ENCODE data around the gene RBBP8NL. TPM values are rescaled to one million over a fixed set of nuclear protein-coding genes. Genes with fewer than 3 reads are reported as not detected.

The RBBP8NL gene
- total RNA-seq, 1 donor from 2014 or later: not detected

- Histone ChIP-seq H3K36me3 (ENCODE audit: control insufficient read depth in 3 of 3, insufficient read depth in 3 of 3, low read length in 3 of 3) (no peaks in the 10 kb centered on the region), H3K4me3 (ENCODE audit: low read length in 3 of 3) (no peak overlapping the region), H3K4me1 (ENCODE audit: control insufficient read depth in 3 of 3, insufficient read depth in 3 of 3, low read length in 3 of 3) (peaks cover 40 to 54% (median 49%) of the 10 kb centered on the region in 3 donors), H3K27ac (ENCODE audit: low read depth, low read length) (peak overlapping the region; percentile 56), H3K27me3 (ENCODE audit: control insufficient read depth in 3 of 3, insufficient read depth in 3 of 3, low read length in 3 of 3) (peaks cover 0 to 9% (median 3%) of the 10 kb centered on the region in 3 donors), H3K9me3 (ENCODE audit: control insufficient read depth in 3 of 3, low read length in 3 of 3) (no peaks in the 10 kb centered on the region), H3K9ac (ENCODE audit: low read depth in 1 of 3, low read length in 3 of 3) (peak overlapping the region in 2 of 3 donors; percentile 38 to 50)
These were observed 57.1 kb downstream of the RBBP8NL start for GRCh38 chr20:62370115-62370806.

DNA sequence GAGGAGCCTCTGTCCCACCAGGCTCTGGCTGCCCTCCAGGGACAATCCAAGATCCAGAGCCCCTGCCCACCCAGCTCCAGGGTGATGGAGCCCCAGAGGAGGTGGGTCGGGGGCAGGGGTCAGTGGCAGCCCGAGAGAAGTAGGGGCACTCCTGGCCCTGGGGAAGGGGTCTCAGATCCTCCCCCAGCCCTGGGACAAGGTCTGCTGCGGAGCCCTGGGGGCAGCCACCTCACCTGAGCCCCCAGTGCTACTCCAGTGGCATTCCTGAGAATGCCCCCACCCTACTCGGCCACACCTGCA is 57.6 kb downstream of the RBBP8NL start:
- peak overlapping the region in 2 of 3 donors; percentile 19 to 62 for H3K9ac ChIP-seq (ENCODE audit: low read depth in 1 of 3, low read length in 3 of 3)
- H3K27me3 ChIP-seq (ENCODE audit: control insufficient read depth in 3 of 3, insufficient read depth in 3 of 3, low read length in 3 of 3): peaks cover 0 to 9% (median 3%) of the 10 kb centered on the region in 3 donors
- no peak overlapping the region for H3K4me3 ChIP-seq (ENCODE audit: low read length in 3 of 3)
- H3K4me1 ChIP-seq (ENCODE audit: control insufficient read depth in 3 of 3, insufficient read depth in 3 of 3, low read length in 3 of 3): peaks cover 45 to 59% (median 54%) of the 10 kb centered on the region in 3 donors
- no peaks in the 10 kb centered on the region for H3K36me3 ChIP-seq (ENCODE audit: control insufficient read depth in 3 of 3, insufficient read depth in 3 of 3, low read length in 3 of 3)
- no peaks in the 10 kb centered on the region for H3K9me3 ChIP-seq (ENCODE audit: control insufficient read depth in 3 of 3, low read length in 3 of 3)
- H3K27ac ChIP-seq (ENCODE audit: low read depth, low read length): peak overlapping the region; percentile 56

DNA sequence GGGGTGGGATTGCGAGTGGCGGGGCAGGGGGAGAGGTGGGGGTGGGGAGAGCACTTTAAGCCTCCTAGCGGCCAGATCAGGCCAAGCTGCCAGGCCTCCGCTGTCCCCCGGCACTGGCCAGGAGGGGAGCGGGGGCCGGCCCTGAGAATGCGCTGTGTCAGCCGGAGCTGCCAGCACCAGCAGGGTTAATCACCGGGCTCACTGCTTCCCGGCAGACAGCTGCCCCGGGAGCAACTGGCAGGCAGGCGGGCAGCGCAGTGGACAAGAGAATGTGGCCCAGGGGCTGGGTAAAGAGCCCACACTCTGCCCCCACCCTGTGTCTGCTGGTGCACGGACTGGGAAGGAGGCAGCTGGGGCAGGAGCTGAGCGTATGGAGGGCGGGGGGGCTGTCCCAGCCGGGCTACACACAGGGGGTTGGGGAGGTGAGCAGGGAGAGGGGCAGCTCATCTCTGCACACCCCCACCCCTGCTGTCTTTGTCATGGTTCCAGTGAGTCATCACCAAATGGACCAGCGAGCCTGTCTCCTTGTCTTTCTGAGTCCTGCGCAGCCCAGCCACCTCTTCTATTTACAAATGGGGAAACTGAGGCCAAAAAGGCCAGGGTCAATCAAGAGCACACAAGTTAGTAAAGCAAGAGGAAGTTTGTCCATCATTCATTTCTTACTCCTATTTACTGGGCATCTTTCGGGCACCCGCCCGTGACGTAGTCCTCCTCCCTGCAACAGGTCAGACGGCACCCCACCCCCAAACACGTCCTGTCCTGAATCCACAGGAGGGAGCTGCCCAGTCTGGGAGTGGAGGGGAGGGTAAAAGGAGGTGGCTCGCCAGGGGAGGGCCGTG is 58.1 kb downstream of the RBBP8NL start:
- Histone ChIP-seq H3K4me1 (ENCODE audit: control insufficient read depth in 3 of 3, insufficient read depth in 3 of 3, low read length in 3 of 3) (peaks cover 50 to 60% (median 60%) of the 10 kb centered on the region in 3 donors), H3K9me3 (ENCODE audit: control insufficient read depth in 3 of 3, low read length in 3 of 3) (no peaks in the 10 kb centered on the region), H3K27ac (ENCODE audit: low read depth, low read length) (peak overlapping the region; percentile 56), H3K4me3 (ENCODE audit: low read length in 3 of 3) (peak overlapping the region in 2 of 3 donors; percentile 29 to 56), H3K36me3 (ENCODE audit: control insufficient read depth in 3 of 3, insufficient read depth in 3 of 3, low read length in 3 of 3) (no peaks in the 10 kb centered on the region), H3K27me3 (ENCODE audit: control insufficient read depth in 3 of 3, insufficient read depth in 3 of 3, low read length in 3 of 3) (peaks cover 0 to 6% (median 3%) of the 10 kb centered on the region in 3 donors), H3K9ac (ENCODE audit: low read depth in 1 of 3, low read length in 3 of 3) (peak overlapping the region in 2 of 3 donors; percentile 19 to 64)

DNA sequence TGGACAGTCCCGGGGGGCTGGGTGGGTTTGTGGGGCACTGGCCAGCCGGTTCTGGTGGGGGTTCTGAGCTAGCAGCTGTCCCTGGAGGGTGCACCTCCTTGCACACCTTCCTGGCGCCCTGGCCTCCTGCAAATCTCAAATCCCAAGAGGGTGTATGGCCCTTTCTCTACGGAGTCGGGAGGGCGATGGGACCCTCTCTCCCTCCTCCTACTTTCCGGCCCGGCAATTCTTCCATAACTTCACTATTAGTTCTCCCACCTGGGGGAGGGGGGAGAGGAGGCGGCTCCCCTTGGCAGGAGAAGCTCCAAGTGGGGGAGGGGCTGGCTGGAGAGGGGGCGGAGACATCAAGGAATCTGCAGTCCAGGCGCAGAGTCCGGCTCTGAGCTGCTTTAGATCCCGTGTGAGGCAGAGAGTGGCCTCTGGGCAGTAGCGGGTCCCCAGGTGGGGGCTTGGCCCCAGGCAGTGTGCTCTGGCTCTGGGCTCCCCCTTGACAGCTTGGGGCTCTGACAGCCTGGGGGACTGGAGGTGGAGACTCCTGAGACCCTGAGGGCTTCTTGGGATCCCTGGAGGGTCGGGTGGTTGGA is 58.9 kb downstream of the RBBP8NL start:
- Histone ChIP-seq H3K36me3 (ENCODE audit: control insufficient read depth in 3 of 3, insufficient read depth in 3 of 3, low read length in 3 of 3) (no peaks in the 10 kb centered on the region), H3K9ac (ENCODE audit: low read depth in 1 of 3, low read length in 3 of 3) (peak overlapping the region; percentile 20 to 70 (median 32)), H3K4me1 (ENCODE audit: control insufficient read depth in 3 of 3, insufficient read depth in 3 of 3, low read length in 3 of 3) (peaks cover 58 to 67% (median 67%) of the 10 kb centered on the region in 3 donors), H3K27me3 (ENCODE audit: control insufficient read depth in 3 of 3, insufficient read depth in 3 of 3, low read length in 3 of 3) (peaks cover 0 to 3% (median 0%) of the 10 kb centered on the region in 3 donors), H3K9me3 (ENCODE audit: control insufficient read depth in 3 of 3, low read length in 3 of 3) (no peaks in the 10 kb centered on the region), H3K4me3 (ENCODE audit: low read length in 3 of 3) (peak overlapping the region in 1 of 3 donors; percentile 56), H3K27ac (ENCODE audit: low read depth, low read length) (peak overlapping the region; percentile 56)

GRCh38 chr20:62367633-62368391 is 59.5 kb downstream of the RBBP8NL start:
- H3K9me3 ChIP-seq (ENCODE audit: control insufficient read depth in 3 of 3, low read length in 3 of 3): no peaks in the 10 kb centered on the region
- peaks cover 0 to 3% (median 0%) of the 10 kb centered on the region in 3 donors for H3K27me3 ChIP-seq (ENCODE audit: control insufficient read depth in 3 of 3, insufficient read depth in 3 of 3, low read length in 3 of 3)
- peak overlapping the region; percentile 56 for H3K27ac ChIP-seq (ENCODE audit: low read depth, low read length)
- no peaks in the 10 kb centered on the region for H3K36me3 ChIP-seq (ENCODE audit: control insufficient read depth in 3 of 3, insufficient read depth in 3 of 3, low read length in 3 of 3)
- peaks cover 58 to 74% (median 74%) of the 10 kb centered on the region in 3 donors for H3K4me1 ChIP-seq (ENCODE audit: control insufficient read depth in 3 of 3, insufficient read depth in 3 of 3, low read length in 3 of 3)
- H3K4me3 ChIP-seq (ENCODE audit: low read length in 3 of 3): peak overlapping the region; percentile 29 to 51 (median 30)
- H3K9ac ChIP-seq (ENCODE audit: low read depth in 1 of 3, low read length in 3 of 3): peak overlapping the region; percentile 20 to 70 (median 53)

DNA sequence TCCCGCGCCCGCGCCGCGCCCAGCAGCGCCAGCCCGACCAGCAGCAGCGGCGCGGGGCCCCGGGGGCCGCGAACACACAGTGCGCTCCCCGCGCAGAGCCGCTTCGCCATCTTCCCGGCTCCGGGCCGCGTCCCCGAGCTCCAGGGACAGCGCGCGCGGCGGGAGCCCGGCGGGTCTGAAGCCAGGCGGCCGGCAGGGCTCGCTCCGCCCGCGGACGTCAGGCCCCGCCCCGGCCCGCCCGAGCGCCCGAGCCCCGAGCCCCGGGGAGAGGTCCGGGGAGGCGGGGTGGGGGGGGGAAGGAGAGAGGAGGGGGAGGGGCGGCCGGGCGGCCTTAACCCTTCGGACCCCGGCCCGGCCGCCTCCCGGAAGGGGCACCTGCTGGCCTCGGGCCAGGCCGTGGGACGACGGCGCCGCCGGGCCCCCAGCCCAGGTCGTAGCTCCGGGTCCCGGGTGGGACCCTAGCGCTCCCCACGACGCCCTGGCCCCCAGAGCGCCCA is 60.2 kb downstream of the RBBP8NL start, which contains the start of gene LAMA5:
Gene LAMA5 (minus strand): TSS at position 177 of the 497 bp plus-strand sequence. CDS start 67 bp downstream, at position 110.
- peak within 1 kb of the TSS; percentile 83 for H3K27ac ChIP-seq (ENCODE audit: low read depth, low read length)
- no peaks in the 10 kb centered on the region for H3K9me3 ChIP-seq (ENCODE audit: control insufficient read depth in 3 of 3, low read length in 3 of 3)
- peaks cover 62 to 80% (median 79%) of the 10 kb centered on the region in 3 donors for H3K4me1 ChIP-seq (ENCODE audit: control insufficient read depth in 3 of 3, insufficient read depth in 3 of 3, low read length in 3 of 3)
- H3K27me3 ChIP-seq (ENCODE audit: control insufficient read depth in 3 of 3, insufficient read depth in 3 of 3, low read length in 3 of 3): peaks cover 0 to 3% (median 0%) of the 10 kb centered on the region in 3 donors
- H3K36me3 ChIP-seq (ENCODE audit: control insufficient read depth in 3 of 3, insufficient read depth in 3 of 3, low read length in 3 of 3): no peaks in the 10 kb centered on the region
- peak within 1 kb of the TSS; percentile 50 to 66 (median 59) for H3K4me3 ChIP-seq (ENCODE audit: low read length in 3 of 3)
- peak within 1 kb of the TSS; percentile 20 to 73 (median 56) for H3K9ac ChIP-seq (ENCODE audit: low read depth in 1 of 3, low read length in 3 of 3)

- peaks cover 0 to 3% (median 0%) of the 10 kb centered on the region in 3 donors for H3K27me3 ChIP-seq (ENCODE audit: control insufficient read depth in 3 of 3, insufficient read depth in 3 of 3, low read length in 3 of 3)
- H3K27ac ChIP-seq (ENCODE audit: low read depth, low read length): peak overlapping the region; percentile 83
- H3K9me3 ChIP-seq (ENCODE audit: control insufficient read depth in 3 of 3, low read length in 3 of 3): no peaks in the 10 kb centered on the region
- H3K9ac ChIP-seq (ENCODE audit: low read depth in 1 of 3, low read length in 3 of 3): peak overlapping the region in 2 of 3 donors; percentile 56 to 73
- no peaks in the 10 kb centered on the region for H3K36me3 ChIP-seq (ENCODE audit: control insufficient read depth in 3 of 3, insufficient read depth in 3 of 3, low read length in 3 of 3)
- peak overlapping the region; percentile 50 to 66 (median 59) for H3K4me3 ChIP-seq (ENCODE audit: low read length in 3 of 3)
- H3K4me1 ChIP-seq (ENCODE audit: control insufficient read depth in 3 of 3, insufficient read depth in 3 of 3, low read length in 3 of 3): peaks cover 67 to 86% (median 86%) of the 10 kb centered on the region in 3 donors
These were observed 60.8 kb downstream of the RBBP8NL start for GRCh38 chr20:62366370-62367135.

GRCh38 chr20:62365814-62366369 is 61.4 kb downstream of the RBBP8NL start:
- H3K36me3 ChIP-seq (ENCODE audit: control insufficient read depth in 3 of 3, insufficient read depth in 3 of 3, low read length in 3 of 3): no peaks in the 10 kb centered on the region
- peak overlapping the region; percentile 50 to 66 (median 59) for H3K4me3 ChIP-seq (ENCODE audit: low read length in 3 of 3)
- H3K27me3 ChIP-seq (ENCODE audit: control insufficient read depth in 3 of 3, insufficient read depth in 3 of 3, low read length in 3 of 3): peaks cover 0 to 3% (median 0%) of the 10 kb centered on the region in 3 donors
- H3K4me1 ChIP-seq (ENCODE audit: control insufficient read depth in 3 of 3, insufficient read depth in 3 of 3, low read length in 3 of 3): peaks cover 71 to 89% (median 89%) of the 10 kb centered on the region in 3 donors
- peak overlapping the region; percentile 83 for H3K27ac ChIP-seq (ENCODE audit: low read depth, low read length)
- H3K9ac ChIP-seq (ENCODE audit: low read depth in 1 of 3, low read length in 3 of 3): peak overlapping the region in 2 of 3 donors; percentile 56 to 73
- no peaks in the 10 kb centered on the region for H3K9me3 ChIP-seq (ENCODE audit: control insufficient read depth in 3 of 3, low read length in 3 of 3)
